HG03060 (cell line): ENCODE data around the gene ADM5.

Experiments
- ATAC-seq: cut with Tn5 transposase; IDR thresholded peaks from one replicate; pipeline ENCODE4 v1.9.1; 2021; ENCODE audit warnings: low read depth, moderate number of reproducible peaks; ENCODE audit not compliant: unreplicated experiment

The ADM5 gene

GRCh38 chr19:49679771-49680413, 9.5 kb upstream of the ADM5 start:
- no peak for ATAC-seq

GRCh38 chr19:49680421-49681351, 8.7 kb upstream of the ADM5 start:
- ATAC-seq, result no peak

- ATAC-seq, result no peak
These were observed 7.6 kb upstream of the ADM5 start for GRCh38 chr19:49681830-49682229.

GRCh38 chr19:49682274-49682673, 7.1 kb upstream of the ADM5 start:
- ATAC-seq, result no peak

- no peak for ATAC-seq
These were observed 5.6 kb upstream of the ADM5 start for GRCh38 chr19:49683814-49684250.

- no peak for ATAC-seq
These were observed 5.0 kb upstream of the ADM5 start for GRCh38 chr19:49684251-49684982.

- no peak for ATAC-seq
These were observed 4.3 kb upstream of the ADM5 start for GRCh38 chr19:49684983-49685553.

- ATAC-seq, result no peak
These were observed 3.5 kb upstream of the ADM5 start for GRCh38 chr19:49685845-49686332.

GRCh38 chr19:49686503-49687088, 2.8 kb upstream of the ADM5 start:
- ATAC-seq, result no peak

- ATAC-seq, result no peak
These were observed 2.2 kb upstream of the ADM5 start for GRCh38 chr19:49687150-49687549.

- ATAC-seq, result no peak
These were observed 1.7 kb upstream of the ADM5 start for GRCh38 chr19:49687566-49688316.

- ATAC-seq, result no peak
These were observed 762 bp upstream of the ADM5 start for GRCh38 chr19:49688531-49689132.

GRCh38 chr19:49690079-49690655, 773 bp downstream of the ADM5 start:
- ATAC-seq, result no peak

- ATAC-seq, result no peak
These were observed 1.4 kb downstream of the ADM5 start, which contains the start of gene CPT1C for GRCh38 chr19:49690656-49691242. Gene CPT1C, plus strand, starts transcription at chr19:49691116. Its CDS starts 1,137 bp downstream, at chr19:49692253.

GRCh38 chr19:49691243-49692146, 2.1 kb downstream of the ADM5 start:
- ATAC-seq, result no peak

GRCh38 chr19:49692147-49692506, 2.7 kb downstream of the ADM5 start:
- no peak for ATAC-seq

GRCh38 chr19:49696115-49696514, 6.7 kb downstream of the ADM5 start:
- ATAC-seq, result no peak
